Brain pericyte (primary cell): ENCODE results near the gene MCF2L.
"Not testable (repeated sequence)": the region's sequence is repeated elsewhere in the genome, so short reads cannot be mapped to it uniquely, and the experiment has no call there.

Source experiments
- DNase-seq: peaks from one replicate; pipeline ENCODE4 v3.0.0-alpha.2; 2012; ENCODE audit warnings: low read depth, low spot score

Gene MCF2L

GRCh38 chr13:113015826-113016525 lies 47.0 kb downstream of the MCF2L start:
- DNase-seq = no peak

GRCh38 chr13:113016526-113017295 lies 47.7 kb downstream of the MCF2L start:
- no peak for DNase-seq

- DNase-seq = no peak
These were observed 48.6 kb downstream of the MCF2L start for GRCh38 chr13:113017506-113018215.

DNA sequence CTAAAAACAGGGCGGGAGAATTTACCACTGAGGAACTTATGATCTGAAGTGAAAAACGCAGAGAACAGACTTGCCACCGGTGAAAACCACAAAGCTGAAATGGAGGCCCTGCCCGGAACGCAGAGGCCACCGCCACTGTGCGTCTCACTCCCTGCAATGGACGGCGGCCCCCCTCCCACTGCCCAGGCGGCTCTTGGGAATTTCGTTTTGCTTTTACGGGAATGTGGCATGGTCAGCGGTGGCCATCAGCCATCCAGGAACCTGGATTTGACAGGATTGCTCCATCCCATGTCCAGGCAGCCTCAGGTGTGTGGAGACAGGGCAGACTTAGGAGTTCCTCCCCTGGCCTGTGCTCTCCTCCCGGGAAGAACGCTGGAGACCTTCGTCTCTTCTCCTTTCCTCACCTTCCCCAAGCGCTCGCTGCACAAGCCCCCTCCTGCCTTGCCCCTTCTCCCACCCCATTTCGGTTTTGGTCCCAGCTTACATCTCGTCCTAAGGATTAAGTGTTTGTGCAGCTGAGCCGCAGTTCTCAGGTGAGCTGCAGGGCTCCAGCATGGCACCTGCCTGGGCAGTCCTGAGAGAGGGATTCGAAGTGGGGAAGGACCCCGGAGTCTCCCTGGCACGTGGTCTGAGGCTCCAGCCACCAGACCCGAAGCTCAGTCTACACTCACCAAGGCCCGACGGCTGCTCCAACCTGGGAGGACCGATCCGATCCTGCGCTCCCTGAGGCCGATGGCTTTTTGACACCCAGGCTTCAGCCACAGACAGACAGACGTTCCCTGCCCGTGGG lies 49.9 kb downstream of the MCF2L start:
- no peak for DNase-seq

- DNase-seq = no peak
These were observed 51.5 kb downstream of the MCF2L start for GRCh38 chr13:113020323-113021080.

DNA sequence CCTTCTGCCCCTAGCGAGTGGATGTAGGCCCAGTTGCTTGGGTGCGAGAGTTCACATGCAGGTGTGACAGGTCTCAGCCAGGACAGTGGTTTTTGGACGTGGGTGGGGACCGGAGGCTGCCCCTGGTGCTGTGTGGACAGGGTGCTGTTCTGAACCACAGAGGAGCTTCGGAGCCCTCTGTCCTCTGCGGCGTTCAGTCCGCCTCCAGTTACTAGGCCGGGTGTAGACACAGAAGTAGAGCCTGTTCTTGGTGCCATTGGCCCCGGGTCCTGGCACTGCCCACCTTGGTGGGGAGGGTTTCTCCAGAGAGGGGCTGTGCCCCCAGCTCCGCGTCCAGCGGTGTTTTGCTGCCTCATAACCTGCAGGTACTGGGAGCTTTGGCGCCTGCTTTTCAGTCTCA lies 52.4 kb downstream of the MCF2L start:
- no peak for DNase-seq

DNA sequence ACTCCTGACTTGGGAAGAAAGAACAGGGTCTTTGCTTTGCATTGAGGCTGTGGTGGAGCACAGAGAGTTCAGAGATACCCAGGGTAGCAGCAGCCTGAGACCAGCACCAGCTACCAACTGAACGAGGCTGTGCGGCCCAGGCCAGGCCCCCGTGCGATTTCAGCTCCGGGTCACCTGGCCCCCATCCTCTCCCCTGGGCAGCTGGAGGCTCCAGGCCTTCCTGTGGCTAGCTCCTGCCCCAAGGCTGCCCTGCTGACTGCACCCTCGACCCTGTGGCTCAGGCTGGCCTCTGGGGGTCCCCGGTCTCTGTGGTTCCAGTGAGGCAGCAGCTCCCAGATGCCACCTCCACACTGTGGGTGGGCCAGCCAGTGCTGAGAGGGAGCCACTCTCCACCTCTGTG lies 52.8 kb downstream of the MCF2L start:
- no peak for DNase-seq

DNA sequence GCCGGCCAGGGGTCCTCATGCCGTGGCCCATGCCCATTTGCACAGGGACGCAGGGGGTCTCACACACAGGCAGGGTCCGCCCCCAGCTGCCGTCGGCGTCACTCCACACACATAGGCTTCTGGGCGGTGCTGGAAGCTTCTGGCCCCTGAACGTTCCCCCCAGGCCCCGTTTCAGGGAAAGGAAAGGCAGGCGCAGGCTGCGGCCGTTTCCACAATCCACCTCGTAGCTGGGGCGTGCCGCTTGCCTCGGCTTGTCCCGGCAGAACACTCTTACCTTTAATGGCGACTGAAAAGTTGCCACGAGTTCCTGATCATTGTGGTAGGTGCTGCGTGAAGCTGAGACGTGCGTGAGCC lies 53.4 kb downstream of the MCF2L start:
- DNase-seq = no peak

- no peak for DNase-seq
These were observed 53.9 kb downstream of the MCF2L start for GRCh38 chr13:113022745-113023574.

- no peak for DNase-seq
These were observed 54.8 kb downstream of the MCF2L start for GRCh38 chr13:113023694-113024430.

GRCh38 chr13:113024466-113024865 lies 55.5 kb downstream of the MCF2L start:
- no peak for DNase-seq

GRCh38 chr13:113026391-113026910 lies 57.4 kb downstream of the MCF2L start:
- no peak for DNase-seq

DNA sequence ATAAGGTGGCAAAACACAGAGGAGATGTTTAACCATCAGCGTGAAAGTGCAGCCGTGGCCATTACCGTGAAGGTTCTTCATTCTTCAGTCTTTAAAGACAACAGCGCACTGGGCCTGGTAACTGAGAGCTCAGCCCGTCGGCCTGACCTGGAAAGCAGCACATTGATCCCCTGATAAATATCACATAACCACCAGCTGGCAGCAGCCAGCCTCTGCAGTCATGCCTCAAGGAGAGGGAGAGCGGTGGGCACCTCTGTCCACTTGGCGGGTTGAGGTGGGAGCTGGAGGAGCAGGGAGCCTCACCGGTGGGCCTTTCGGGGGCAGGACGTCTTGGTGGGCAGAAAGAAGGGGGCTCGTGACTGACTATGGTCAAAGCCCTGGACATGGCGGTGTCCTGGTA lies 58.1 kb downstream of the MCF2L start:
- DNase-seq = no peak

DNA sequence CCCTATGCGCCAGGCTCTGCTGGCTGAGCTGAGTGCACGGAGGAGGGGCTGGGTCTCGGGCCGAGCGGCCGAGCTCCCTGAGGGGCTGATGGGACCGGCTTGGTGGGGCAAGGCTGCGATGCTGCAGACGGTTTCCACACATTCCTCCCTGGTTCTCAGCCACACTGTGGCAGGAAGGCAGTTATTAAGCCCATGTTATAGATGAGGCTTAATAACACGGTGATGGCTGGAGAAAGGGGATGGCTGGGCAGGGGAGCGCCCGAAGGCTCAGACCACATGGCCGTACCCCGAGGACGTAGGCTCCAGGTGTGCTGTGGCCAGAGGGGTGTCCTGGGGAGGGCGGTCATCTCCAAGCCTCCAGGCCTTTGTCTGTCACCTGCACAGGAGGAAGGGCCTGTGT lies 58.6 kb downstream of the MCF2L start:
- no peak for DNase-seq

DNA sequence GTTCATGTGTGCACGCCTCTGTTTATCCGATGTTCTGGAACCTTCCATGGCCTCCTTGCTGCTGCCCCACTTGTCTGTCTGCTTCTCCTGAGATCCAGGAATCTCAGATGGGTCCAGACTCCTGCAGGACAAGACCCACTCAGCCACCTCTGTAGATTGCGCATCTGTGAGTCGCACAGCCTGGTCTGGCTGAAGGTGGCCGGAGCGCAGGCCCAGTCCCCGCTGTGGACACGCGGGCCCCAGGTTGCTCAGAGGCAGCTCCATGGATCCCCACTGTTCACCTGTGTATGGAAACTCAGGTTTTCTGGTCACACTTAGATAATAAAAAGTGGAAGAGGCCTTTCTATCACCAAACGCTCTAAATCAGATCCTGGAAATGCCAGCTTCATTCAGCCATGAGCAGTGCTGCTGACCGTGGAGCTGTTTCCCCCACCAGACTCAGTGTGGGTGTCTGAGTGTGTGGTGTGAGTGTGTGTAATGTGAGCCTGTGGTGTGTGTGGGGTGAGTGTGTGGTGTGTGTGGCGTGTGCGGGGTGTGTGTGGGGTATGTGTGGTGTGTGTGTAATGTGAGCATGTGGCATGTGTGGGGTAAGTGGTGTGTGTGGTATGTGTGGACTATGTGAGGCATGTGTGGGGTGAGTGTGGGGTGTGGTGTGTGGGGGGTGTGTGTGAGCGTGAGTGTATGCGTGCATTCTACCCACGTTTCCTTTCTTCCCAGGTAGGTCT lies 59.5 kb downstream of the MCF2L start:
- DNase-seq = no peak

DNA sequence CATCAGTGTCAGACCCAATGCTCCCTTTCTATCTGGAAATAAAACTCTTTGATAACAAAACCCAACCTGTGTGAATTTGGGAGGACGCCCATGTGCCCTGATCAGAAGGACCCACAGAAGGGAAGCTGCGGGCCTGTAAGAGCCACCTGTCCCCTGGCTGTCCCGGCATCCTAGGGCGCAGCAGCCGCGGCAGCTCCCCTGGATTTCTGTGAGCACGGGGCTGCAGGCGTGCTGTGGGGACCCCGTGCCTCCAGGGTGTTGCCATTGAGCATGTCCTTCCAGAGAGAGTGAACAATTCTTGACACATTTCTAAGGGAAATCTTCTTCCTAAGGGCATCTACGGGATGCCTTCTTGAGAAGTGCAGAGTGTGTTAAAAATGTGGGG lies 60.0 kb downstream of the MCF2L start:
- no peak for DNase-seq

GRCh38 chr13:113029487-113030258 lies 60.7 kb downstream of the MCF2L start:
- no peak for DNase-seq

DNA sequence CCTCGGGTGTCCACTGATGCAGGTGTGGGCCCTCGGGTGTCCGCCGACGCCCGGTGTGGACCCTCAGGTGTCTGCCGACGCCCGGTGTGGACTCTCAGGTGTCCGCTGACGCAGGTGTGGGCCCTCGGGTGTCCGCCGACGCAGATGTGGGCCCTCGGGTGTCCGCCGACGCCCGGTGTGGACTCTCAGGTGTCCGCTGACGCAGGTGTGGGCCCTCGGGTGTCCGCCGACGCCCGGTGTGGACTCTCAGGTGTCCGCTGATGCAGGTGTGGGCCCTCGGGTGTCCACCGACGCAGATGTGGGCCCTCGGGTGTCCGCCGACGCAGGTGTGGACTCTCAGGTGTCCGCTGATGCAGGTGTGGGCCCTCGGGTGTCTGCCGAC lies 61.2 kb downstream of the MCF2L start:
- not testable (repeated sequence) for DNase-seq
